ENCODE results near the gene RABGAP1L. TPM values are rescaled to one million over a fixed set of nuclear protein-coding genes. Genes with fewer than 3 reads are reported as not detected.

RABGAP1L gene
- total and polyA plus RNA-seq, 2 experiments from 2014 or later, result 9.2 to 21.4 TPM

- Histone ChIP-seq H3K36me3 (no peaks in the 10 kb centered on the region), H3K27me3 (no peaks in the 10 kb centered on the region), H3K9me3 (ENCODE audit: low read depth) (no peaks in the 10 kb centered on the region), H3K4me3 (no peak overlapping the region), H3K27ac (no peak overlapping the region), H3K4me1 (ENCODE audit: low read depth) (no peaks in the 10 kb centered on the region)
- DNase-seq (ENCODE audit: low read depth in 1 of 2, low spot score in 1 of 2), result no peak
- TF ChIP-seq, protein P1, sequence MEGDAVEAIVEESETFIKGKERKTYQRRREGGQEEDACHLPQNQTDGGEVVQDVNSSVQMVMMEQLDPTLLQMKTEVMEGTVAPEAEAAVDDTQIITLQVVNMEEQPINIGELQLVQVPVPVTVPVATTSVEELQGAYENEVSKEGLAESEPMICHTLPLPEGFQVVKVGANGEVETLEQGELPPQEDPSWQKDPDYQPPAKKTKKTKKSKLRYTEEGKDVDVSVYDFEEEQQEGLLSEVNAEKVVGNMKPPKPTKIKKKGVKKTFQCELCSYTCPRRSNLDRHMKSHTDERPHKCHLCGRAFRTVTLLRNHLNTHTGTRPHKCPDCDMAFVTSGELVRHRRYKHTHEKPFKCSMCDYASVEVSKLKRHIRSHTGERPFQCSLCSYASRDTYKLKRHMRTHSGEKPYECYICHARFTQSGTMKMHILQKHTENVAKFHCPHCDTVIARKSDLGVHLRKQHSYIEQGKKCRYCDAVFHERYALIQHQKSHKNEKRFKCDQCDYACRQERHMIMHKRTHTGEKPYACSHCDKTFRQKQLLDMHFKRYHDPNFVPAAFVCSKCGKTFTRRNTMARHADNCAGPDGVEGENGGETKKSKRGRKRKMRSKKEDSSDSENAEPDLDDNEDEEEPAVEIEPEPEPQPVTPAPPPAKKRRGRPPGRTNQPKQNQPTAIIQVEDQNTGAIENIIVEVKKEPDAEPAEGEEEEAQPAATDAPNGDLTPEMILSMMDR (IDR thresholded peaks at IDR 0.05; ENCODE audit: low read depth, low read length), result no peak
These were observed 801.0 kb downstream of the RABGAP1L start for GRCh38 chr1:174960362-174960761.

GRCh38 chr1:174963529-174964125 lies 804.3 kb downstream of the RABGAP1L start:
- no peak for DNase-seq (ENCODE audit: low read depth in 1 of 2, low spot score in 1 of 2)
- Histone ChIP-seq H3K4me1 (ENCODE audit: low read depth) (no peaks in the 10 kb centered on the region), H3K27me3 (no peaks in the 10 kb centered on the region), H3K27ac (no peak overlapping the region), H3K9me3 (ENCODE audit: low read depth) (no peaks in the 10 kb centered on the region), H3K36me3 (no peaks in the 10 kb centered on the region), H3K4me3 (no peak overlapping the region)
- TF ChIP-seq, protein P1 (IDR thresholded peaks at IDR 0.05; ENCODE audit: low read depth, low read length), result no peak

- no peak overlapping the region for H3K4me3 ChIP-seq
- no peaks in the 10 kb centered on the region for H3K36me3 ChIP-seq
- peak in 1 of 2 donors; percentile 62 for DNase-seq (ENCODE audit: low read depth in 1 of 2, low spot score in 1 of 2)
- TF ChIP-seq, protein P1 (IDR thresholded peaks at IDR 0.05; ENCODE audit: low read depth, low read length), result no peak
- no peak overlapping the region for H3K27ac ChIP-seq
- no peaks in the 10 kb centered on the region for H3K9me3 ChIP-seq (ENCODE audit: low read depth)
- H3K4me1 ChIP-seq (ENCODE audit: low read depth), result no peaks in the 10 kb centered on the region
- H3K27me3 ChIP-seq, result no peaks in the 10 kb centered on the region
These were observed 805.1 kb downstream of the RABGAP1L start for GRCh38 chr1:174964261-174964971.

- TF ChIP-seq, protein P1 (IDR thresholded peaks at IDR 0.05; ENCODE audit: low read depth, low read length), result no peak
- DNase-seq (ENCODE audit: low read depth in 1 of 2, low spot score in 1 of 2), result peak in 1 of 2 donors; percentile 38
These were observed 805.6 kb downstream of the RABGAP1L start for GRCh38 chr1:174964972-174965361.

DNA sequence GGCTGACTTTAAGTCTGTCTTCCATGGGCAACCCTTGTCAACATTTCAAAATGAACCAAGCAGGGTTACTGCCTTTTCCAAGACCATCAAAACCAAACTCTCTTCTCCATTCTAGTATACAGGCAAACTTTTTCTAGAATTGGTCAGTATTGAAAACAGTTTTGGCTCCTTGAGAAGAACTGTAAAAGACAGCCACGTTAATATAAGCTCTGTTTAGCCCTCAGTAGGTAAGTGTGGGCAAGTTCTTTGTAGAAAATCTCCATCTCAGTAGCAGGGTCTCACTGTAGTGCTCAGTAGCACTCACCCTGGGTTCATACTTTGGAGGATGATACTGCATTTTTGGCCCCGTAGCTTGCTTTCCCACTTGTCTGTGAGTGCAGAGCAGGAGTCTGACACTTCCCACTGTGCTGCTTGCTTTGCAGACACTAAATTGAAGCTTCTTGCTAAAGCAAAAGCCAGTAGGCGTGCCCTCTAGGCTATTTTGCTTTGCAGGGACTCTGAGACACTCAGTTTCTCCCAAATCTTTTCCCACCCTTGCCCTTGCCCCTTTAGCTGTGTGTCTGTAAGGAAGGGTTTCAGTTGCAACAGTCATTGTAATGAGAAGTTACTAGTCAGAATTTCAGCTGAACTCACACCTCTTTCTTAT lies 806.2 kb downstream of the RABGAP1L start:
- Histone ChIP-seq H3K4me3 (no peak overlapping the region), H3K9me3 (ENCODE audit: low read depth) (no peaks in the 10 kb centered on the region), H3K27me3 (no peaks in the 10 kb centered on the region), H3K36me3 (no peaks in the 10 kb centered on the region), H3K27ac (no peak overlapping the region), H3K4me1 (ENCODE audit: low read depth) (no peaks in the 10 kb centered on the region)
- TF ChIP-seq, protein P1 (IDR thresholded peaks at IDR 0.05; ENCODE audit: low read depth, low read length), result no peak
- no peak for DNase-seq (ENCODE audit: low read depth in 1 of 2, low spot score in 1 of 2)

More at GRCh38 chr1:174964972-174965361, 805.6 kb downstream of the RABGAP1L start:
- H3K27ac ChIP-seq, result no peak overlapping the region
- no peaks in the 10 kb centered on the region for H3K4me1 ChIP-seq (ENCODE audit: low read depth)
- no peak overlapping the region for H3K4me3 ChIP-seq
- H3K27me3 ChIP-seq, result no peaks in the 10 kb centered on the region
- no peaks in the 10 kb centered on the region for H3K9me3 ChIP-seq (ENCODE audit: low read depth)
- no peaks in the 10 kb centered on the region for H3K36me3 ChIP-seq

Measured in cardiac muscle cell (in vitro differentiated cells and primary cell).